ENCODE results near the gene RPL26. TPM values are rescaled to one million over a fixed set of nuclear protein-coding genes. Genes with fewer than 3 reads are reported as not detected.
A peak's percentile ranks its signal among the peaks of the same experiment; 100 is the strongest.
"Not testable (repeated sequence)": the region's sequence is repeated elsewhere in the genome, so short reads cannot be mapped to it uniquely, and the experiment has no call there.

RPL26 gene
- total RNA-seq, 1 donor from 2014 or later: 2,589 TPM

DNA sequence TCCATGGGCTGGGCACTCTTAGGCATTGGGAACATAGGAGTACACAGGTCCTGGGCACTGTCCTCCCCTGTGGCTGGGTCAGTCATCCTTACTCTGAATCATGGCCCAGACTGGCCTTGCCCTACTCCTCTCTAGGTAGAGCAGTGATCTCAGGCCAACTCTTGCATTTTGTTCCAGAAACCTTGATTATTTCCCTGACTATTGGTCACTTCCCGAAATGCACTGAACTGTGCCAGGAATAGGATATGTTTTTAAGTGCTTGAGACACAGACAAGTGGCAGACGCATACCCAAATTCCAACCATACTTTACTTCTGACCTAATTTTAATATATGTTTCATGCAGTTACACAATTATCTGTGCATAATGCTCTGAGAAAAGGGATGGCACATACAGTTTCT is 16.8 kb downstream of the RPL26 start:
- peak in 1 of 2 donors; percentile 80 for DNase-seq (ENCODE audit: low read depth in 2 of 2)

DNA sequence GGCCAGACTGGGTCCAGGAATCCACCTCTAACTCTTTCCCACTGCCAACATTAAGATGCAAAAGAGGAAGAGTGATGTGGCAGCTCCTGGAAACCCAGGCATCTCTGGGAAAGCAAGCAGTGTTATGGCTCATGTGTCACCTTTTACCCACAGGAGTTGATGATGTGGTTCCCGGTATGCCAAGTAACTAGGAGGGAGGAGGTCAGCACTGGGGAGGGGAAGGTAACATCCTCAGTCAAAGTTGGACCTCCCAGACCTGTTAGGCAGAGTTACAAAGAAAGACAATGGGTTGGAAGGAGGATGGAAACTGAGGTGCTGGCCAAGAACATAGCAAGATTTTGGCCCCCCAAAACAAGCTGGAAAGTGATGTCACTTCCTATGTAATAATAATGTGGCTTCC is 17.9 kb downstream of the RPL26 start:
- peak in 1 of 2 donors; percentile 70 for DNase-seq (ENCODE audit: low read depth in 2 of 2)

DNA sequence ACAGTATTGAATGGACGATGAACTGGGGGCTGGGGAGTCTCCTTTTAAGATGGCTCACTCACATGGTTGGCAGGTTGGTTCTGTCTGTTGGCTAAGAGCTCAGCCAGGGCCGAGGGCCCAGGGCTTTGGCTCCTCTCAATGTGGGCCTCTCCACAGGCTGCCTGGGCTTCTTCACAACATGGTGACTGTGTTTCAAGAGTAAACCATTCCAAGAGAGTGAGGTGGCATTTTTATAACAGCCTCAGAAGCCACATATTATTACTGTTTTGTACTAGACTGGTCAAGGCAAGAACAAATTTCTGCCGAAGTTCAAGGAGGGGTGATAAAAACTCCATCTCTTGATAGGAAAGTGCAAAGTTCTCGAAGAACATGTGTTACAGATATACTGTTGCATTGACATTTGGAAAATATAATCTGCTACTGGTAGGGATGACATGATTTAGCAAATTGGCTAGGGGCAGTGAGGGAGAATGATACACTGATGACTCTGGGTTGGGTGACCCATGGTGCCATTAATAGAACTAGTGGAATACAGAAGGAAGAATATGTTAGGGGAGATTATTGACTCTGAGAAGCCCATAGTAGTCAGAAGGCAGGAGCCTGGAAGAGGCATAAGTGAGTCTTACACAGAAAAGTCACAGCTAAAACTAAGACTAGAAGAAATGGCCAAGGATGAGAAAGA is 20.2 kb downstream of the RPL26 start:
- no peak for DNase-seq (ENCODE audit: low read depth in 2 of 2)

DNA sequence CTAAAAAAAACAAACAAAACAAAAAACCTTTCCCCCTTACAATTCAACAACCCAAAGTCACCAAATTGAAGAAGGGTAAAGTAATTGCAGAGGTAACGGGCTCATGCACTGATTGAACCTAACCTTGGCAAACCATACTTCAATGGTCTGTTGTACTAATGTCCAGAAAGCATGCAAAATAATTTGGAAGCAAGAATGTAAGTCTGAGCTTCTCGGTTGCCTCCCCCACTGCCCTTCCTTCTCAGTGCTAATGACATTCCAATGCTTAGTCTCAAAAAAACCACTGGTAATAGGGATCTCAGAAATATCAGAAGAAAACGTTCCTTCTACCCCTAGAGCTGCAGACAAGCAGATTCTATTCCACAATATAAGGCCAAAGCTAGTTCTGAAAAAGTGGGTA is 22.2 kb downstream of the RPL26 start:
- DNase-seq (ENCODE audit: low read depth in 2 of 2): peak in 1 of 2 donors; percentile 43

DNA sequence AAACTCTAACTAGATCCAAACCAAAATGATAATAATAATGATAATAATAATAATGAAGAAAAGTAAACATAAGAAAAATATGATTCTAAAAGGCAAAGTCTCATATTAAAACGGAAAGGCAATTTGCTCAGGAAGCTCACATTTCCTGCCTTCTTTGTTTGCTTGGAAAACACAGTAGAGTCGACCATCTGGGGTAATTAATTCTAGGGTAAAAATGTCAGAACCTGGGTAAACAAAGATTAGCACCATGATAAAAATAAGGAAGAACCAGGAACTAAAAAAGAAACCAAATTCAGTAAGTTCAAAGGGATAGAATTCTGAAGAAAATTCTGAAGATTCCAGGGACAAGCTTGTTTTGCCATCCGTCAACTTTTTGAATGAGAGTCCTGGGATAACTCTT is 22.7 kb downstream of the RPL26 start:
- peak; percentile 73 to 86 for DNase-seq (ENCODE audit: low read depth in 2 of 2)

- peak; percentile 87 to 95 for DNase-seq (ENCODE audit: low read depth in 2 of 2)
These were observed 23.2 kb downstream of the RPL26 start for GRCh38 chr17:8359769-8360168.

- DNase-seq (ENCODE audit: low read depth in 2 of 2): no peak
These were observed 25.1 kb downstream of the RPL26 start for GRCh38 chr17:8357910-8358309.

DNA sequence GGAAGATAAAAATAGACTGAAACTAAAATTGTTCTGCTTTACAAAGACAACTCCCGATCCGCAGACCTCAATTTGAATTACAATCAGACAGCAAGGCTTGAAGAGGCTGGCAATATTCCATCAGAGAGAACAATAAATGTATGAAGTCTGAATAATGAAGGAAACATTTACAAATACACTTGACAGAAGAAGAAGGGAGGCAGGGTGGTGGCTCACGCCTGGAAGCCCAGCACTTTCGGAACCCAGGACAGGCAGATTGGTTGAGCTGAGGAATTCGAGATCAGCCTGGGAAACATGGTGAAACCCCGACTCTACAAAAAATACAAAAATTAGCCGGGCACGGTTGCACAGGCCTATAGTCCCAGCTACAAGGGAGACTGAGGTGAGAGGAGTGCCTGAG is 28.8 kb downstream of the RPL26 start:
- DNase-seq (ENCODE audit: low read depth in 2 of 2): no peak

DNA sequence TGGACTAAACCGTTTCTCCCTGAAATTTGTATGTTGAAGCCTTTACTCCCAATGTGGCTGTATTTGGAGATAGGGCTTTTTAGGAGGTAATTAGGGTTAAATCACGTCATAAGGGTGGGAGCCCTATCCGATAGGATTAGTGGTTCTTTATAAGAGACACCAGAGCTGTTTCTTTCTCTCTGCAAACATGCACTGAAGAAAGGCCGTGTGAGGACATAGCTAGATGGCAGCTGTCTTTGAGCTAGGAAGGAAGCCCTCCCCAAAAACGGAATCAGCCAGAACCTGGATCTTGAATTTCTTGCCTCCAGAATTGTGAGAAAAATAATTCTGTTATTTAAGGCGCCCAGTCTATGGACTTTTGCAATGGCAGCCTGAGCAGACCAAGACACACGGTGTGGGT is 29.3 kb downstream of the RPL26 start:
- DNase-seq (ENCODE audit: low read depth in 2 of 2): no peak

- DNase-seq (ENCODE audit: low read depth in 2 of 2): no peak
These were observed 32.7 kb downstream of the RPL26 start for GRCh38 chr17:8350339-8350738.

GRCh38 chr17:8347001-8347400 is 36.0 kb downstream of the RPL26 start:
- DNase-seq (ENCODE audit: low read depth in 2 of 2): not testable (repeated sequence)

- DNase-seq (ENCODE audit: low read depth in 2 of 2): no peak
These were observed 36.9 kb downstream of the RPL26 start for GRCh38 chr17:8345951-8346665.

GRCh38 chr17:8345052-8345690 is 37.8 kb downstream of the RPL26 start:
- DNase-seq (ENCODE audit: low read depth in 2 of 2): no peak

GRCh38 chr17:8341456-8341855 is 41.5 kb downstream of the RPL26 start:
- no peak for DNase-seq (ENCODE audit: low read depth in 2 of 2)

DNA sequence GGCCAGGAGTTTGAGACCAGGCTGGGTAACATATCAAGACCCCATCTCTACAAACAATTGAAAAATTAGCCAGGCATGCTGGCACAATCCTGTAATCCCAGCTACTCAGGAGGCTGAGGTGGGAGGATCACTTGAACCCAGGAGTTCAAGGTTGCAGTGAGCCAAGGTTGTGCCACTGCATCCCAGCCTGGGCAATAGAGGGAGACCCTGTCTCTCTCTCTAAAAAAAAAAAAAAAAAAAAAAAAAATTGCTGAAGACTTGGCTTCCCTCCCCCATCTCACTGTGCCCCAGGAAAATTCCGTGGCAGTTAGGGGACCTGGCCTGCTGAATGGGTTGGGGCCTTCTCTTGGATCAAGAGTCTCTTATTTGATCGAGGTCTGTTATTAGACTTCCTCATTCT is 43.5 kb downstream of the RPL26 start, which contains the start of gene ODF4:
Gene ODF4, plus strand, starts transcription at position 301 of the 400 bp plus-strand sequence. CDS start 212 bp downstream, outside the sequence.
- no peak for DNase-seq (ENCODE audit: low read depth in 2 of 2)

- DNase-seq (ENCODE audit: low read depth in 2 of 2): no peak
These were observed 44.2 kb downstream of the RPL26 start for GRCh38 chr17:8338753-8339140.

GRCh38 chr17:8337802-8338752 is 44.9 kb downstream of the RPL26 start:
- no peak for DNase-seq (ENCODE audit: low read depth in 2 of 2)

- no peak for DNase-seq (ENCODE audit: low read depth in 2 of 2)
These were observed 49.7 kb downstream of the RPL26 start for GRCh38 chr17:8333281-8333680.

DNA sequence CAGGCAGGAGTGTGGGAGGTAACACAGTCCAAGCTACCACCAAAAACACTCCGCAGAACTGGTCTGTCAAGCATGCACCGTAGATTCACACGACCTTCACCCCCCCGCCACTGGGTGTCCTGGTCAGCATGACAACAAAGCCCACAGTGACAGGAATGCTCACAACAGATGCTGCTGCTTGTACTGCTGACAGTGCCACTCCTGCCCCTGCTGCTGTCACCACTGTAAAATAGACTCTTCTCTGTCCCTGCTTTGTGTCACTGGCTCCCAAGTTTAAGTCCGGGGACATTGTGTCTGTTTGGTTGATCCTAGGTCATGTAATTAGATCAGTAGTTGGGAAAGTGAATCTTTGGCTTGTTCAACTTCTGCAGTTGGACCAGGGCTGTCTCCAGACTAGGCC is 50.3 kb downstream of the RPL26 start:
- DNase-seq (ENCODE audit: low read depth in 2 of 2): no peak

DNA sequence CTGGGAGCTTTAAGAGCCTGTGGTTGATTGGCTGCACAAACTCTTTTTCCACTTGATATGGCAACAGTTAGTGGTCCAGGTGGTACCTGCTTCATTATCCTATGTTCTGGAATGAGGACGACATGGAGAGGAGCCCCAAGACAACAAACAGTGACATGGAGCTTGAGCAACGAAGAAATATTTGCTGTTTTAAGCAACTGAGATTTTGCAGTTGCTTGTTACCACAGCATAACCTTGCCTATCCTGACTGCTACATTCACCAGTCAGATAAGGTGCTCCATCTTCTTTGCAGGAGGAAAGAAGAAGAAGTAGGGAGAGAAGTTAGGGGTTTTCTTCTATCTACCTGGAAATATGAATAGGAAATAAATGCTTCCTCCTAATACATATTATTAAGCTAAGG is 50.9 kb downstream of the RPL26 start:
- DNase-seq (ENCODE audit: low read depth in 2 of 2): no peak

Measured in dermis microvascular lymphatic vessel endothelial cell (primary cell).